Central memory CD8-positive, alpha-beta T cell (primary cell): ENCODE results near the gene MCRS1.

Source experiments
- ATAC-seq: fragments of 150-1000 bp; cut with Tn5 transposase; replicated peaks from 2 replicates; pipeline ENCODE4 v1.10.0; 2022; ENCODE audit warnings: mild to moderate bottlenecking, moderate FRiP score, moderate number of reproducible peaks; ENCODE audit not compliant: poor library complexity, severe bottlenecking; ENCODE audit errors: extremely low read depth
- DNase-seq, 2 donors: peaks; one replicate each; pipeline ENCODE4 v3.0.0; 2021; ENCODE audit warnings: low spot score in 2 of 2
- H3K27ac Mint-ChIP-seq: one replicate; pipeline ENCODE4 v1.8.0; 2022; ENCODE audit warnings: low read depth, mild to moderate bottlenecking, moderate library complexity, mixed read lengths
- H3K27me3 Mint-ChIP-seq: one replicate; pipeline ENCODE4 v1.8.0; 2022; ENCODE audit warnings: mixed read lengths
- H3K36me3 Mint-ChIP-seq: one replicate; pipeline ENCODE4 v1.8.0; 2022; ENCODE audit warnings: mild to moderate bottlenecking, moderate library complexity, mixed read lengths; ENCODE audit not compliant: insufficient read depth
- H3K4me1 Mint-ChIP-seq: one replicate; pipeline ENCODE4 v1.8.0; 2022; ENCODE audit warnings: mixed read lengths
- H3K4me3 Mint-ChIP-seq: one replicate; pipeline ENCODE4 v1.8.0; 2022; ENCODE audit warnings: mild to moderate bottlenecking, moderate library complexity, mixed read lengths
- H3K9me3 Mint-ChIP-seq: one replicate; pipeline ENCODE4 v1.8.0; 2022; ENCODE audit warnings: mixed read lengths

MCRS1 gene

DNA sequence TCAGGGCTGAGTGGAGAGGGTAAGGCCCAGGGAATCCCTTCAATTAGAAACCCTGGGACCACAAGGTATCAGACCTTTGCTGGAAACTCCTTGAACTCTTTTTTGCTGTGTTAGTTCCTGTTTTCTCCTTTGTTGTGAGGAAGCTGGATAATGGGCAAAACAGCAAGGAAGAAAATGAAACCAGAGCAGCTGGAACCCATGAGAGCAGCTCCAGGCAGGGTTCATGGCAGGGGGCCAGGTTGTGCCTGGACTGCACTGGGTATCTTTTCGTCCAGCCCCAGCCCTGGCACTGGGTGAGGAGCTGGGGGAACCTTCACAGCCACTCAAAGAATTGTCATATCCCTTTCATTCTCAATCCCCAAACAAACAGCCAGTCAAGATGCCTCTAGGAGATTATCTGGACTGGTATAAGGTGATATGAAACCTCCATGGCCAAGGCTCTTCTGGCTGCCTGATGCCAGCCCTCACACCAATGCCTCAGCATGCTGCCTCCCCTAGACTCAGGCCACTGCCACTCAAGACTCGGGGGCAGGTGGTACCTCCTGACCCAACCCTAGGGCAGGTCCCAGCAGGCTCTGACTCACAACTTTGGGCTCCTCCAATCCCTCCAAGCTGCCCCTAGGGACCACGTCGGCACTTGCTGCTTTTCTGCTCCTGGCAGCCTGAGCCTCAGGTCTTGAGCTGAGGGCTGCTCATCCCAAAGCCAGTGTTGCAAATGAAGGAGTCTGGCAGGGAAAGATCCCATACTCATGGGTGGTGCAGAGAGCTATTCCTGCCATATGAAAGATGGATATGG, 21.0 kb upstream of the MCRS1 start:
- ATAC-seq (no peak), DNase-seq (no peak)
- Mint-ChIP-seq H3K4me3 (no peak overlapping the region), H3K9me3 (no peaks in the 10 kb centered on the region), H3K27me3 (no peaks in the 10 kb centered on the region), H3K36me3 (peaks cover 10% of the 10 kb centered on the region), H3K27ac (no peak overlapping the region), H3K4me1 (no peaks in the 10 kb centered on the region)

DNA sequence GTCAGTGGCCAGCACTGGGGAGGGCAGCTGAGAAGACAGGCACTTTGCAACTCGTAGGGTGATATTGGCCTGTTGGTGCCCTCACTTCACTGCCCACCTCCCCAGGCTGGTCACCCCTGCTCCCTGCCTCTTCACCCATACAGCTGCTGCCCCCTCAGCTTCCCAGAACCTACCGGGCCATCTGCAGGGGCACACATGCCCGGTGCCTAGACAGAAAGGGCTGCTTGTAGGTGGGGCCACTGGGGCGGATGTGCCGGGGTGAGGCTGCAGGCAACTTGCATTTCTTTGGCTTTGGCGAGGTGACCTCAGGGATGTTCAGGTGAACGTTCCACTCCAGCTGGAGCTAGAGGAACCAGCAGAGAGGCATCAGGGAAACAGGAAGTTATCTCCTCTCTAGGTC, 20.3 kb upstream of the MCRS1 start:
- ATAC-seq (no peak), DNase-seq (no peak)
- H3K27me3 Mint-ChIP-seq: no peaks in the 10 kb centered on the region
- H3K4me1 Mint-ChIP-seq: no peaks in the 10 kb centered on the region
- H3K27ac Mint-ChIP-seq: no peak overlapping the region
- H3K9me3 Mint-ChIP-seq: no peaks in the 10 kb centered on the region
- H3K36me3 Mint-ChIP-seq: peaks cover 11% of the 10 kb centered on the region
- H3K4me3 Mint-ChIP-seq: no peak overlapping the region

DNA sequence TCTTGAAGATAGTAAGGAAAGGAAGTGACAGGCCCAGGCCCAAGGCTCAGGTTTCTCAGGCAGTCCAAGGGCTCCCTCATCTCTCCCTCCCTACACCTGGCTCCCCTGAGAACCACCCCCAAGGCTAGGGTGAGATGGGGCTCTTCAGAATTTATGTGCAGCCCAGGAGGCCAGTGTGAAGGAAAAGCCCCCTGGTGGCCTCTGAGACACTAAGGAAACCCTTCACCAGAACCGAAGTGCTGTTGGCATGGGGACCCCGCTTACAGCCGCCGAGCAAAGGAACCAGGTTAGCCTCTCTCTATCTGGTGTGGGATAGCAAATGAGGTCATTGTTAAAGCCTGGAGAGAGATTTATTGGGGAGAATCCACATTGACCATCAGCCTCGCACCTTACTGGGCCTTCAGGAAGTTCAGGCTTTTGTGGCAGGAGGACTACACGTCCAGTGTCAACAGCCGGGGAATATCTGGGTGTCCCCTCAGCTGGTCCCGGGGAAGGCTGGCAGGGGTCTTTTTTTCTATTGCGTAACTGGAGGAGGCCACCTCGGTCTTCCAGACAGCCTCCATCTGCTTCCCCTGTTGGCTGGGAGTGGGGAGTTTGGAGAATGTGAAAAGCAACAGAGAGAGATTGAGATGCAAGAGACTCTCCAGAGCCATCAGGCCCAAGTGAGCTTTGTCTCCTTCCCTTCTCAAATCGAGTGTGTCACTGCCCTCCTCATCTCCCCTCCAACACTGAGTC, 19.4 kb upstream of the MCRS1 start:
- Mint-ChIP-seq H3K4me3 (no peak overlapping the region), H3K27me3 (no peaks in the 10 kb centered on the region), H3K27ac (no peak overlapping the region), H3K36me3 (peaks cover 11% of the 10 kb centered on the region), H3K9me3 (no peaks in the 10 kb centered on the region), H3K4me1 (no peaks in the 10 kb centered on the region)
- DNase-seq (no peak), ATAC-seq (no peak)

DNA sequence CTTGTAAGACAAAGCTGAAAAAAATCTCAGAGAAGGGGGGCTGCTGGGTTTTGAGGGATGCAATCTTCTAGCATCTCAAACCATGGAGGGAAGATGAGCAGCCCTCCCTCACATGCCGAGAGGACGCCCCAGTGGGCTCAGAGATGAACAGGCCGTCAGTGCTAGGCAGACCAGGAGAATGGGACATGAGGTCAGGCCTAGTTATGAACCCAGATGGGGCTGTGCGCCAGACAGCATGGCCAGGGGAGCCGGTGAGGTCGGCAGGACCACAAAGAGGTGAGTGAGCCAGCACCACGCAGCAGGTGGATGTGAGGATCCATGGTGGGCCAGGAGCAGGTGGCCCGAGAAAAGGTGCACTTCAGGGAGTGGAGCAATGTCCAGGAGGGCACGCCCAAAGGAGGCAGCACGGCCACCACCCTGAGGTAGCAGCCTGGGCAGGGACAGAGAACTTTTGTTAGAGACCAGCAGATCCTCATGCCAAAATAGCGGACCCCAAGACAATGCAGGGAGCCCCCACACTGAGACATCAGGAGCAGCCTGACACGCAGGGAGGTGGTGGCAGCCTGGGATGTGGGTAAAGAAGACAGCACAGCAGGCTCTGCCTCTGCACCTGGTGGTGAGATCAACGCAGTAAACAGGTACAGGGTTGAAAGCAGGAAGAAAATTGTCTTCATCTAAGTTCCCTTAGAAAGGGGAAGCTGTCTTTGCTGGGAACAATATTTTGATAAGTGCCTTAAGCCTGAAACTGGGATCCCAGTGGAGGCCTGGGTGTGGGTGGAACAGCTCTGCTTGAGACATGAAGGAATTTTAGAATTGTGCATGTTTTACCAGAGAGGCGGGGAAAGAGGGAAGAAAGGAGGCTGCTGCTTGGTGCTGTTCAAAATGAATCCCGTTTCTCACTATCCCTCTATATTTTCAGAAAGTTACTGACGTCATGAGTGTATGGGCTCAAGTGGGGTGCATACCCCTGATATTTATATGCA, 17.8 kb upstream of the MCRS1 start:
- H3K4me1 Mint-ChIP-seq: no peaks in the 10 kb centered on the region
- ATAC-seq (no peak), DNase-seq (no peak)
- H3K27me3 Mint-ChIP-seq: no peaks in the 10 kb centered on the region
- H3K9me3 Mint-ChIP-seq: no peaks in the 10 kb centered on the region
- H3K27ac Mint-ChIP-seq: no peak overlapping the region
- no peak overlapping the region for H3K4me3 Mint-ChIP-seq
- peaks cover 11% of the 10 kb centered on the region for H3K36me3 Mint-ChIP-seq

DNA sequence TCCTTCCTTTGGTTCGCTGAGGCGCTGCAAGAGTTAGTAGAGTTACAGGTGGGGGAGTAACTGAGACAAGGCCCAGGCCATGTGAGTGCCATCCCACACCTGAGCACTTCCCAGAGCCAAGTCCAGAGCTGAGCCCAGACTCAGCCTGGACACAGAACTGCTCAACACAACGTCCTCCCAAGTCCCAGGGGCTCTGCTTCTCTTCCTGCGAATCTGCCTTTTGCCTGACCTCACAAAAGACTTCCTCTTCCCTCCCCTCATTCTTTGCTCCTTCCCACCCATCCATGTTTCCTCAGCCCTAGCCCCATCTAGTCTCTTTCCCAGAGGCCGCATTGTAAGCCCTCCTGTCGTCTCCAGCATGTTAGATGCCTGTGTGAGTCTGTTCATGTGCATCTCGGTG, 16.6 kb upstream of the MCRS1 start:
- peaks cover 10% of the 10 kb centered on the region for H3K4me1 Mint-ChIP-seq
- DNase-seq (no peak), ATAC-seq (no peak)
- peaks cover 9% of the 10 kb centered on the region for H3K36me3 Mint-ChIP-seq
- no peak overlapping the region for H3K4me3 Mint-ChIP-seq
- no peaks in the 10 kb centered on the region for H3K27me3 Mint-ChIP-seq
- H3K27ac Mint-ChIP-seq: no peak overlapping the region
- H3K9me3 Mint-ChIP-seq: no peaks in the 10 kb centered on the region

DNA sequence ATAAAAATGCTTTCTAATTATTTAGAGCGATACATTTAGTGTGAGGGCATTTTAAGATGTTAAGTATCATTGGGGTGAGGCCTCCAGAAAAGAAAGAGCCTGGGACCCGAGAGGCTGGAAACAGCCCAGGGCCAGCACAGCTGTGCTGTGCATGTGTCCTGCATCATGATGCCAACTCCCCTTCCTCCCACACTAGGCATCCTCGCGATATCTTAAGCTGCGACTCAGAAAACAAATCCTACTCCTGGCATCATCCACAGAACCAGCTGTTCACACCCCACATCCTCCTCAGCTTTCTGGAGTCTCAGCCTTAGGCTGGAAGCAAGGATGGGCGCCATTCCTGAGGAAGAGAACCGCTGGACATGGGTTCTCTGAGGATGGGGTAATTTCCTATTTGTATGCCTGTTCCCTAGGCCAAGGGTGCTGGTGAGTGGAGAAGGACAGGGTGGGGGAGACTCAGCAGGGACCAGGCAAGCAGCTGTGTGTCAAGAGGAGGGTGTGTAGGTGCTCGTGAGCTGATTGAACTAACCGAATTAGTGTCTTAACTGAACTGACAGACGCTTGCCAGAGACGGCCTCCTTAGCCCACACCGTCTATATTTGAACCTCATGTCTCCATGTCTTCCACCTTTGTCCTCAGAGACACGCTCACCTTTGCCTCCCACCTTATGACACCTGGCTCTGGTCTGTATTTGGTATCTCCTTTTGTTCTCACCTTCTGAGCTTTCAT, 15.6 kb upstream of the MCRS1 start:
- Mint-ChIP-seq H3K4me1 (peaks cover 12% of the 10 kb centered on the region), H3K9me3 (no peaks in the 10 kb centered on the region), H3K27me3 (no peaks in the 10 kb centered on the region), H3K36me3 (peaks cover 9% of the 10 kb centered on the region), H3K4me3 (no peak overlapping the region), H3K27ac (no peak overlapping the region)
- DNase-seq (no peak), ATAC-seq (no peak)

DNA sequence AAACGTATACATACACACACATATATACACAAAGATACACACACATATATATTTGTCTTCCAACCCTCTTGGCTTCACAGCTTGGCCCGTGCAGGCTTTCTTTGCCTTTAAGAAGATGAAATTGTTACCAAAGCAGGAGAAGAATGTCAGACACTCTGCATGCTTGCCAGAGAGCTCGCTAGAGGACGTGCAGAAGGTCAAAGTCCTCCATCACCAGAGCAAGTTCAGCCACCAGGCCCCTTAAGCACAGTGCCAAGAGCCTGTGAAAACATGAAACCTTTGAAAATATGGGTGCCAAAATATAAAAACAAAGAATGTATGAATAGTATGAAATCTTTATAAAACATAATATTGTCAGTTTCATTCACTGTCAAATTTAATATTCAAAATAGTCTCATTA, 14.9 kb upstream of the MCRS1 start:
- Mint-ChIP-seq H3K36me3 (peaks cover 9% of the 10 kb centered on the region), H3K4me1 (peaks cover 12% of the 10 kb centered on the region)
- ATAC-seq: no peak

DNA sequence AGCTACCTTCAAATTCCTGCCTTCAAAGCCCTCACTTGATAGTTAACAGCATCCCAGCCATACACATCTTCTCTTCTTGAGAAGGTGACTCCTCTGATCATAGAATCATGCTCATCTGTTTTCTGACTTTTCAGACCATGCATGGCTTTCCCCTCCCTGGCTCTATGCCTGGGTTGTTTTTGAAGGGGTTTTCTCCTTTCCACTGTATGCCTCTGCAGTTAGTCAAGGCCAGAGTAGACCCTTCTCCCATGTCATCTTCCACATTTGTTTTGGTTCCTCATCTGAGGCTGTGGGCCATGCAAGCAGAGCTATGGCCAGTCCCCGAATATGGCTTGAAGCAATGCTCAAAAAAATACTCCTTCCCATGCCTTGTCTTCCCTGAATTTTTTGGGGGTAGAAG, 14.3 kb upstream of the MCRS1 start:
- no peak overlapping the region for H3K27ac Mint-ChIP-seq

More for the DNA sequence above, 14.9 kb upstream of the MCRS1 start:
- Mint-ChIP-seq H3K4me3 (no peak overlapping the region), H3K27ac (no peak overlapping the region), H3K27me3 (no peaks in the 10 kb centered on the region), H3K9me3 (no peaks in the 10 kb centered on the region)
- DNase-seq: no peak

DNA sequence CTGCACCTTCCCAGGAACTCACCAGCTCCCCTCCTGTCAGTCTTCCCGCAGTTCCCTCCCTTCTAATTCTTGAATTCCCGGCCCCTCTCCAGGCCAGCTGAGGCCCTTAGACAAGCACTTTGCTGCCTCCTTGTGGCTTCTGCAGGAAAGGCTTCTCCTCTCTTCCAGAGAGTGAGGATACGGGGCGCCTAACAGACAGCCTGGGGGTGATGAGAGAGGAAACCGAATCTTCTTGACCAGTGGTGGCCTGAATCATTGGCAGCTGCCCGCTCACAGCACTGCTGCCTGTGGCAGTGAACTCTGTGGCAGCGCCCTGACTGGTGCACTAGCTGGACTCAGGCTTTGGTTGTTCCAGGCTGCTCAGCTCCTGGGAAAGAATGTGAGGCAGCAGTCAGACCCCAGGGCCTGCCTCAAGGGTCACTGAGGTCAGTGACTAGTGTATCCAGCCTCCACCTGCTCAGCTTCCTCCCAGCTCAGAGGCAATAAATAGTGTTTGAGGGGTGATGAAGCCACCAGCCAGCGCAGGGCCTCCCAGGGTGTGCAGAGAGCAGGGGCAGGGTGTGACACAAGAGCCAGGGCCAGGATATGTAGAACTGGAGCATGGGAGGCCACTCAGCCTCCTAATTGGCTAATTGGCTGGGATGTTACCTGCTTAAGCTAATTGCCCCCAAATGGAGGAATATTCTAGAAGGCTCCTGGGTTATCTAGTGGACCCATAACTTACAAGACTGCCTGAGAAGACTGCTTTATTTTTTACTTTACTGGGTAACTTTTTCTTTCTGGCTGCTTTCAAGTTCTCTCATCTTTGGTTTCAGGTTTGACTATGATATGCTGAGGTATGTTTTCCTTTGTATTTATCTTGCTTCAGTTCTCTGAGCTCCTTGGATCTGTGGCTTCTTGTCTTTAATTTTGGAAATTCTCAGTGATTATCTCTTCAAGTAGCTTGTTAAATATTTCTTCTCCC, 12.9 kb upstream of the MCRS1 start:
- no peak overlapping the region for H3K4me3 Mint-ChIP-seq
- peaks cover 7% of the 10 kb centered on the region for H3K36me3 Mint-ChIP-seq
- no peak overlapping the region for H3K27ac Mint-ChIP-seq

More for the DNA sequence above, 14.3 kb upstream of the MCRS1 start:
- H3K36me3 Mint-ChIP-seq: peaks cover 9% of the 10 kb centered on the region
- H3K27me3 Mint-ChIP-seq: no peaks in the 10 kb centered on the region
- no peaks in the 10 kb centered on the region for H3K9me3 Mint-ChIP-seq
- ATAC-seq: no peak
- DNase-seq: no peak
- H3K4me3 Mint-ChIP-seq: no peak overlapping the region
- H3K4me1 Mint-ChIP-seq: peaks cover 12% of the 10 kb centered on the region

DNA sequence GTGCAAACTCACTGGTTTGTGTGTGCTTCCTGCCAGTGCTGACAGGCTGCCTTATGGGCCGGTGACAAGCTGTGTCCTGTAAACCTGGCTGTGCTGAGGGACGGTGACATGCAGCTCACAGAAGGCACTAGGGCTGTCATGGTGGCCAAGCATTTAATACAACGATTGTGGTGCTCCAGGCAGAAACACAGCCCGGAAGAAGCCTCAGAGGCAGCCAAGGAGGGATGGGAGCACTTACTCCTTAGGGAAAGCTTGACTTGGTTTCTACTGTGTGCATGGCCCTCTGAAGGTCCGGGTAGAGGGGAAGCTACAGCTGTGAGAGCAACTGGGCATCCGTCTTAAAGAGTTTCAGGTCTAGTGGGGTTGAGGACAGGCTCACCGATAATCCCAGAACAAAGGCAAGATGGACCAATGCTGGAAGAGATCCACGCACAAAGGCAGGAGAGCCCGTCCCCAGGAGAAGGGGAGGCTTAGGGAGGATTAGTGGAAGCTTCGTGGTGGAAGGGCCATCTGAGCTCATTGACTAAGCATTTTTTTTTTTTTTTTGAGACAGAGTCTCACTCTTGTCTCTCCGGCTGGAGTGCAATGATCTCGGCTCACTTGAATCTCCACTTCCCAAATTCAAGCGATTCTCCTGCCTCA, 10.7 kb upstream of the MCRS1 start:
- Mint-ChIP-seq H3K4me3 (no peak overlapping the region), H3K36me3 (peaks cover 2% of the 10 kb centered on the region), H3K27ac (no peak overlapping the region), H3K9me3 (no peaks in the 10 kb centered on the region), H3K27me3 (no peaks in the 10 kb centered on the region), H3K4me1 (peaks cover 12% of the 10 kb centered on the region)
- ATAC-seq: no peak
- no peak for DNase-seq

More for the DNA sequence above, 12.9 kb upstream of the MCRS1 start:
- peaks cover 12% of the 10 kb centered on the region for H3K4me1 Mint-ChIP-seq
- H3K27me3 Mint-ChIP-seq: no peaks in the 10 kb centered on the region
- peak; percentile 52 for ATAC-seq
- DNase-seq: peak in 1 of 2 donors; percentile 21
- no peaks in the 10 kb centered on the region for H3K9me3 Mint-ChIP-seq
